ENCODE measurements around the gene MOCS3.
"Not testable (repeated sequence)": the region's sequence is repeated elsewhere in the genome, so short reads cannot be mapped to it uniquely, and the experiment has no call there.

- TF ChIP-seq, protein P1, sequence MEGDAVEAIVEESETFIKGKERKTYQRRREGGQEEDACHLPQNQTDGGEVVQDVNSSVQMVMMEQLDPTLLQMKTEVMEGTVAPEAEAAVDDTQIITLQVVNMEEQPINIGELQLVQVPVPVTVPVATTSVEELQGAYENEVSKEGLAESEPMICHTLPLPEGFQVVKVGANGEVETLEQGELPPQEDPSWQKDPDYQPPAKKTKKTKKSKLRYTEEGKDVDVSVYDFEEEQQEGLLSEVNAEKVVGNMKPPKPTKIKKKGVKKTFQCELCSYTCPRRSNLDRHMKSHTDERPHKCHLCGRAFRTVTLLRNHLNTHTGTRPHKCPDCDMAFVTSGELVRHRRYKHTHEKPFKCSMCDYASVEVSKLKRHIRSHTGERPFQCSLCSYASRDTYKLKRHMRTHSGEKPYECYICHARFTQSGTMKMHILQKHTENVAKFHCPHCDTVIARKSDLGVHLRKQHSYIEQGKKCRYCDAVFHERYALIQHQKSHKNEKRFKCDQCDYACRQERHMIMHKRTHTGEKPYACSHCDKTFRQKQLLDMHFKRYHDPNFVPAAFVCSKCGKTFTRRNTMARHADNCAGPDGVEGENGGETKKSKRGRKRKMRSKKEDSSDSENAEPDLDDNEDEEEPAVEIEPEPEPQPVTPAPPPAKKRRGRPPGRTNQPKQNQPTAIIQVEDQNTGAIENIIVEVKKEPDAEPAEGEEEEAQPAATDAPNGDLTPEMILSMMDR (IDR thresholded peaks at IDR 0.05; ENCODE audit: low read depth, low read length), result not testable (repeated sequence)
- not testable (repeated sequence) for TF ChIP-seq POLR2A (IDR thresholded peaks at IDR 0.05; ENCODE audit: extremely low read depth, insufficient read length); MYC (IDR thresholded peaks at IDR 0.05; ENCODE audit: low read depth, low read length)
These were observed 19.9 kb downstream of the MOCS3 start for GRCh38 chr20:50978533-50978932.

Measured in NB4 (cell line).